HG03378 (cell line): ENCODE results near the gene HVCN1.
"Not testable (repeated sequence)": the region's sequence is repeated elsewhere in the genome, so short reads cannot be mapped to it uniquely, and the experiment has no call there.

ENCODE experiments used
- ATAC-seq: cut with Tn5 transposase; IDR thresholded peaks from one replicate; pipeline ENCODE4 v1.9.1; 2021; ENCODE audit warnings: mild to moderate bottlenecking, moderate library complexity; ENCODE audit not compliant: unreplicated experiment

HVCN1 gene

DNA sequence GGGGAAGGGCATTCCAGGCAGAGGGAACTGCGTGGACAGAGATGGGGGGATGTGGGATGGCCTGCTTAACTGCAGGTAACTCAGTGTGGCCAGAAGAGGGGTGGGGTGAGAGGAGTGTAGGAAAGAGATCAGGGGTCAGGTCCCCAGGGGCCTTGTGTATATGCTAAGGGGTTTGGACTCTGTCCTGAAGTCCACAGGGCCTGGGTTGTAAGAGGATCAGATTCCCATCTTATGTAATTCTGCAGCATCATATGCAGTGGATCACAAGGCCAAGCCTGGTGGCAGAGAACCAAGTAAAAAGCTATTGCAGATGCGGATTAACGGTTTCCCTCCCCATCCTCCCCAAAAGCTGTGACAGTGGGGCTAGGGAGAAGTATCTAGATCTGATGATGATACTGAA lies 66.3 kb downstream of the HVCN1 start:
- no peak for ATAC-seq

DNA sequence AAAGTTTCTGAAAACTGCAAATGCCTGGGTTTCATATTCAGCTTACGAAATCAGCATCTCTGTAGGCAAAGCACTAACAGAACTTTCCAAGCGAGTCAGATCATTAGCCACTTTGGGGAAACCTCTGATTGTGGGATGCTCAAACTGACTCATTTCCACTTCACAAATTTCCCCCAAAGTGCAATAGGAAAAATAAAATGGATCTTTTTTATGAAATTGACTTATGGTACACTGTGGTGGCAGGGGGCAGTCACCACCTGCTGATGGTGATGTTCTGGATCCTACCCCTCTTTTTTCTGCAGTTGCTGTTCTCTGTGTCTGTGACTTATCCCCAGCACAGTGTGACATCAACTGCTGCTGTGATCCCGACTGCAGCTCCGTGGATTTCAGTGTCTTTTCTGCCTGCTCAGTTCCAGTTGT lies 69.4 kb downstream of the HVCN1 start:
- no peak for ATAC-seq

DNA sequence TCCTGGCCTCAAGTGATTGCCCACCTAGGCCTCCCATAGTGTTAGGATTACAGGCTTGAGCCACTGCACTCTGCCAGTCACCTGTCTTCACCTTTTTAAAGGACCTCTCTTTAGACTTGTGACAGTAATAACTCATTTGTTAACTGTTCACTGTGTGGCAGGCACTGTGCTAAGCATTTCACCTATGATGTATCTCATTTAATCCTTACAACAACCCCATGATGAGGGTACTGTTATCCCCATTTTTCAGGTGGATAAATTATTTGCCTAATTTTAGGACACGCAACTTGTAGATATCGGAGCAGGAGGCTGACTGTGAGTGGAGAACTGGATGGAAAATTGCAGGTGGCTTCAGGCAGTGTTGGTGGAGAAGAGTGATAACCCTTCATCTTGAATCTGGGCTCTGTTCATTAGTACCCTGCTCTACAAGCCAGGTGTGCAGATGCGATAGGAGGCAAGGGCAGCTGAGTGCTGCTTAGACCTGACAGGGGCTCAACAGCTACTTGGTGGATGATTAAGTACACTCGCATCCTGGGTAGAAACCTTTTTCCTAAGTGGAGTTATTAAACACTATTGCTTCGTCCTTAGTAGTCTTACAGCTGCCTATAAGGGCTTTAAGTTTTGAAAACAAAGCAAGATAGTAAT lies 72.3 kb downstream of the HVCN1 start:
- ATAC-seq, result no peak

DNA sequence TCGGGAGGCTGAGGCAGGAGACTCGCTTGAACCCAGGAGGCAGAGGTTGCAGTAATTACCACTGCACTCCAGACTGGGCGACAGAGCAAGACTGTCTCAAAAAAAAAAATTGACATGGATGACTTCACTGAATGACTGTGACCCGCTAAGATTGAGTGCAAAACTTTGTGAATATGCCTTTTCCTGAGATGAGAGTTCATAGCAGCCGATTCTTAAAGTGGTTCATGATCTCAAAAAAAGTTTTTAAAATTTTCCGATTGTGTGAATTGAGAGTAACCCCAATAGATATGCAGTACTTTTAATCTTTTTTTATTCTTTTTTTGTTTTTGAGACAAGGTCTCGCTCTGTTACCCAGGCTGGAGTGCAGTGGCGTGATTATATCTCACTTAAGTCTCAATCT lies 73.7 kb downstream of the HVCN1 start:
- ATAC-seq, result no peak

DNA sequence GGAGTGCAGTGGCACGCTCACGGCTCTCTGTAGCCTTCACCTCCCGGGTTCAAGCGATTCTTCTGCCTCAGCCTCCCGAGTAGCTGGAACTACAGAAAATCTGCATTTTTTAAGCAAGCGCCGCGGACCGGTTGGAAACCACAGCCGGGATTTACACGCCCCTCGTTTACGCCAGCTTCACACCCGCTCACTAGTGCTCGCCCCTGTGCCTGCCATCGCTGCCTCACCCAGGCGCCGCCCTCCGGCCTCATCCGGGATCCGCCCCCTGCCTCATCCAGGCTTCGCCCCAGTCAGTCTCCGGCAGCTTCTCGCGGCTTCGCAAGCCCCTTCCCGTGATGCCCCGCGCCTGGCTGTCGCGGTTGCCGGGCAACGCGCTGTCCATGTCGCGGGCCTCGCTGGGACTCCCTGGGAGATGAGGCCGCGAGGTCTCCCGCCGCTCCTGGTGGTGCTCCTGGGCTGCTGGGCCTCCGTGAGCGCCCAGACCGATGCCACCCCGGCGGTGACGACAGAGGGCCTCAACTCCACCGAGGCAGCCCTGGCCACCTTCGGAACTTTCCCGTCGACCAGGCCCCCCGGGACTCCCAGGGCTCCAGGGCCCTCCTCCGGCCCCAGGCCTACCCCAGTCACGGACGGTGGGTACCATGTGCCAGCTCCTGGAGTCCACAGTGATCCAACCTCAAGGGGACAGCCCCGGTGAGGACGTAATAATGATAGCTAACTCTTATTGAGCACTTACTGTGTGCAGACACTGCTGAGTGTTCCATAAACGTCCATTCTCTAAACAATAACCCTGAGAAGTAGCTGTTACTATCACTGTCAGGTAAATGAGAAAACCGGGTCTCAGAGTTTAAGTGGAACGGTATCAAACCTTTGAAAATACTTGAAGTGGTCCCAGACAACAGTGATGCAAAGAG lies 74.9 kb downstream of the HVCN1 start, which contains the start of gene TCTN1:
TCTN1 (plus strand) TSS at position 359 of the 914 bp plus-strand sequence; CDS start at position 413, 54 bp downstream.
- peak; percentile 59 for ATAC-seq

DNA sequence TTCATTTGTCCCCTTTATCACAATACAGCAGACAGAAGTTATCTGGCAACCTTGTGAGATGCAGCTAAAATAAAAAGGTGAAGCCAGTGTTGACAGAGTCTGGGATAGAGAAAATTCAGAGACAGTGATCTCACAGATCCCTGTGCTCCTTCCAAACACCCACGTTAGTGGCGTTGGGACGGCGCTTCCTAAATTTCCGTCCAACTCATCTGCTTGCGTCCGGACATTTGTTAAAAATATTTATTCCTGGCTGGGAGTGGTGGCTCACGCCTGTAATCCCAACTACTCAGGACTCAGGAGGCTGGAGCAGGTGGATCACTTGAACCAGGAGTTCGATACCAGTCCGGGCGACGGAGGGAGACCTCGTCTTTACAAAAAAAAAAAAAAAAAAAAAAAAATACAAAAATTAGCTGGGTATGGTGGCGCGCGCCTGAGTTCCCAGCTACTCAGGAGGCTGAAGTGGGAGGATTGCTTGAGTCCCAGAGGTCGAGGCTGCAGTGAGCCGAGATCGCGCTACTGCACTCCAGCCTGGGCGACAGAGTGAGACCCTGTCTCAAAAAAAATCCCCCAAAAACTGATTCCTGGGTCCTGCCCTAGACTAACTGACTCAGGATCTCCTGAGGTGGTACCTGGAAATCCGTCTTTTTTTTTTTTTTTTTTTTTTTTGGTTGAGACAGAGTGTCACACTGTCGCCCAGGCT lies 75.7 kb downstream of the HVCN1 start:
- ATAC-seq, result no peak

DNA sequence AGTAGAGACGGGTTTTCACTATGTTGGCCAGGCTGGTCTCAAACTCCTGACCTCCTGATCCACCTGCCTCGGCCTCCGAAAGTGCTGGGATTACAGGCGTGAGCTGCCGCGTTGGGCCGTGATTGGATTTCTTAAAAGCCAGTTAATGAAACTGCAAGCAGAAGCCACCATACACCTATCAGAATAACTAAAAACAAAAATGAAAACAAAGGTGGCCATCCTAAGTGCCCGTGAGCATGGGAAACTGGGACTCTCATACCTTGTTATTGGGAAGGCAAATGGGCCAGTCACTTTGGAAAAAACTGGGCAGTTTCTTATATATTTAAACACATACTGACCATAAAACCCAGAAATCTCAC lies 82.7 kb downstream of the HVCN1 start:
- ATAC-seq, result no peak

DNA sequence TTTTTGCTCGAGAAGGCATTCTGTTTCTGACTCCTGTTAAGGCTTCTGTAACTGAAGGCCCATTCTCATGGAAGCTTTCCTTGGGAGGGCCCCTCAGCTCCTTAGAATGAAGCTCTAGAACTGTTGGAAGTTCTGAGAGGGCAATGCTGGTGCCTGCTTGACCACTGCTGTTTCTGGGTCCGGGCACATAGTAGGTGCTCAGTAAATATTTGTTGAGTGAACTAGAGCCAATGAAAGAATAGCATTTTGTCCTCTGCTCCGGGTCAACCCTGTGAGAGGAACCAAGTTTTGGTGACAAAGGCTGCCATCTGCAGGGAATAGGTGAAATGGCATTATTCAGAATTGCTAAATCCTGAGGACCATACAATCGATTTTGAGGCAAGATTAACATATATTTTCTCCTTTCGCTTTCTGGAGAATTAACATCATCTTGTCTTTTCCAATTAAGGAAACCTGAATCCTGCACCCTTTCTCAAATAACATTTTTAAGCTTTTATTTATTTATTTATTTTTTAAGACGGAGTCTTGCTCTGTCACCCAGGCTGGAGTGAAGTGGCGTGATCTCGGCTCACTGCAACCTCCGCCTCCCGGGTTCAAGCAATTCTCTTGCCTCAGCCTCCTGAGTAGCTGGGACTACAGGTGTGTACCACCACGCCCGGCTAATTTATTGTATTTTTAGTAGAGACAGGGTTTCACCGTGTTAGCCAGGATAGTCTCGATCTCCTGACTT lies 86.7 kb downstream of the HVCN1 start:
- not testable (repeated sequence) for ATAC-seq

DNA sequence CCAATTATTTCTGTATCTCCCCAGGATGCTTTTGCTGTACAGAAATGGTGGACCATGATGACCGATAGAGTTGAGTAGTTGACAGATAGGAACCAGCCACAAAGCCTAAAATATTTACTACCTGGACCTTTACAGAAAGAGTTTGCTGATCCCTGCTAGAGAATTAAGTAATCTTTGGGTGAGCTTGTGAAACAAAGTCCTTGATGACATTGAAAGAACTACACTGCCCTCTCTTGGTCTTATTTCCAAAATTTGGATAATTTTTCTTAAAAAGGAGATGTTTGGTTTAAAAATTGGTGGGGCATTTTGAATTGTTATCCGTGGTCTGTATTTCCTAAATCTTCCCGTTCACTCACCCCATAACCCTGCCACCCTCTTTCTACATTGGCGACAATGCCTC lies 88.7 kb downstream of the HVCN1 start:
- ATAC-seq, result no peak

DNA sequence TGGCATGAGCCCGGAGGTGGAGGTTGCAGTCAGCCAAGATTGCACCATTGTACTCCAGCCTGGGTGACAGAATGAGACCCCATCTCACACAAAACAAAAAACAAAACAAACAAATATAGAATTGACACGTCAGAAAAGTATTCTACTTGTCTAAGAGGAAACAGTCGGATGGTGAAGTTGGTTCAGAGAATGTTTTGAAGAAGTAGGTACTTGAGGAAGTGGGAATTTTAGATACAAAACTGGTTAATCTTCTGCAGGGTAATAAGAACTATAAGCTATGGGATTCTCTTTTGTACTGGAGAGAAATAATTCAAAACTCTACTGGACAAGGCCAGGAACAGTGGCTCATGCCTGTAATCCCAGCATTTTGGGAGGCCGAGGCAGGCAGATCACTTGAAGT lies 89.6 kb downstream of the HVCN1 start:
- no peak for ATAC-seq
